NCI-H187 treated with DMSO at 0.1 percent for 48 hours (cell line): ENCODE results near the gene PTPRH.
"Not testable (repeated sequence)": the region's sequence is repeated elsewhere in the genome, so short reads cannot be mapped to it uniquely, and the experiment has no call there.

Source experiments
- DNase-seq: peaks from one replicate; lab custom pipeline; 2025; lab: John Stamatoyannopoulos, UW

PTPRH gene

DNA sequence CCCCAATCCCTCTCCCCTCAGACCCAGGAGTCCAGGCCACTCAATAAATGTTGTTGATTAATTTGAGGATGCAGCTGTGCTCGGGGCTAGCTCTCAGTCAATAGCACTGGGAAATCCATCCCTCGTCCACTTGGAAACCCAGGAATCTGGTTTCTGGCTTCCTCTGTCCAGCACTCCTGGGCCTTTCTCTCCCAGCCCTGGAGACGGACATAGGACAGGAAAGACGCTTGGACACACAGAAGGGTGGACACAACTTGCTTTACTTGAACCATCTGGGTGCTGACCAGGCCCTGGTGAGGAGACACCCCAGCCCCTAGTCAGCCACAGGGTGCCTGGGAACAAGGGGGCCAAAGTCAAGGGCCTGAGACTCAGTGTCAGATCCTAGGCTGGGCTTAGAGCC lies 50.9 kb downstream of the PTPRH start:
- no peak for DNase-seq

GRCh38 chr19:55157064-55157908 lies 52.0 kb downstream of the PTPRH start, which contains the start of gene TNNI3:
Gene TNNI3 (minus strand): TSS chr19:55157732. CDS start chr19:55157589, 143 bp downstream.
- no peak for DNase-seq

GRCh38 chr19:55156202-55157063 lies 52.9 kb downstream of the PTPRH start:
- DNase-seq: no peak

- not testable (repeated sequence) for DNase-seq
Observed at GRCh38 chr19:55155784-55156183, 53.5 kb downstream of the PTPRH start.

DNA sequence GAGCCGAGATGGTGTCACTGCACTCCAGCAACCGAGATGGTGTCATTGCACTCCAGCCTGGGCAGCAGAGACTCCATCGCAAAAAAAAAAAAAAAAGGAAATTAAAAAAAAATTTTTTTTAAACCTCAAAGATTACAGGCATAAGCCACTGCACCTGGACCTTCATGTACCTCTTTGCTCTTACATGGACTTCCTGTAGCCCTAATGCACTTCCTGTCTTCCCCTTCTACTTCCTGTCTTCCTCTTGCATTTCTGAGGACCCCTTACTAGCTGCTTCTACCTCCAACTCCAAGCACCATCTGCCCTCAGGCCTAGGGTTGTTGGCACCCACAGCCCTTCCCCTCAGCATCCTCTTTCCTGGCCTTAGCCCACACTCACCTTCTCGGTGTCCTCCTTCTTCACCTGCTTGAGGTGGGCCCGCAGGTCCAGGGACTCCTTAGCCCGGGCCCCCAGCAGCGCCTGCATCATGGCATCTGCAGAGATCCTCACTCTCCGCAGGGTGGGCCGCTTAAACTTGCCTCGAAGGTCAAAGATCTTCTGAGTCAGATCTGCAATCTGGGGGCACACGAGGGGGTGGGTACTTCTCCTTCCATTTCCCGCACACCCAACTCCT lies 55.5 kb downstream of the PTPRH start:
- DNase-seq: no peak

GRCh38 chr19:55152017-55152416 lies 57.3 kb downstream of the PTPRH start:
- DNase-seq: no peak

- DNase-seq: no peak
Observed at GRCh38 chr19:55149078-55150003, 60.0 kb downstream of the PTPRH start, which contains the start of gene TNNT1. Gene TNNT1 (minus strand): TSS chr19:55149206. CDS start chr19:55147157, 2,049 bp downstream.

GRCh38 chr19:55147545-55148251 lies 61.6 kb downstream of the PTPRH start:
- DNase-seq: no peak

DNA sequence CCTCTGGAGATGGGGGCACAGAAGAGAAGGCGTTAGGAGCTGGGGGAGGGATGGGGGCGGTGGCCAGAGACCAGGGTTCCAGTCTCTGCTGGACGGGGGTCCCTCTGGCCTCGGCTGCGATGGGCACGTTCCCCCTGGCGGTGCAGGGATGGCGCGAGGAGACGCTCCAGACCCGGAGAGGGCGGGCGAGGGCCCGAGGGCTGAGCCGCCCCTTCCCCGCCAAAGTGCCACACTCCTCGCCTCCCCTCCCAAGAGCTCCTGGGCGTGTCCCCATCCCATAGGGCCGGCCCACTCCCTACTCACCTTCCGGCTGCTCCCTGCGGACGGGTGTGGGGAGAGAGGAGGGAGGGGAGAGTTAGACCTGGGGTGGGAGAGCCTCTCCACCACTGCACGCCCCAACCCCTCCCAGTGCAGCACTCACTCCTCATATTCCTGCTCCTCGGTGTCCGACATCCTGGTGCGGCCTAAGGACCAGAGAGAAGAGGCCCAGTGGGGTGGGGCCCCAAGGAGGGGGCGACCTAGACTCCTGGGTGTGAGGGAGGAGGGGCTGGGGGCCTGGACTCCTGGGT lies 62.5 kb downstream of the PTPRH start:
- no peak for DNase-seq

- no peak for DNase-seq
Observed at GRCh38 chr19:55146078-55146704, 63.1 kb downstream of the PTPRH start.

- no peak for DNase-seq
Observed at GRCh38 chr19:55145232-55145631, 64.1 kb downstream of the PTPRH start.

DNA sequence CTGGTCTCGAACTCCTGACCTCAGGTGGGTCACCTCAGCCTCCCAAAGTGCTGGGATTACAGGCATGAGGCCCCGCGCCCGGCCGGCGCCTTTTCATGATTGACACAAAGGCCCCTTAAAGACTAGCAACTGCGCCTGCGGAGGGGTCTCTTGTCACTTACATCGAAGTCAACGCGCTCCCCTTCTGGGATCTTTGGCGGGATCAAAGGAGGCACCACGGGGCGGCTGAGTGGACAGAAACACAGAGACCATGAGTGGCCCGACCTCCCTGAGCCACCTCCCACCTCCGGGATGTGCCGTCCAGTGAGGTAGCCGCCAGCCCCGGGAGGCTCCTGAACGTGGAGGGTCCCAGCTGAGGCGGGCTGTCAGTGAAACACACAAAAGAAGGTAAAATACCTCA lies 67.6 kb downstream of the PTPRH start:
- DNase-seq: no peak

GRCh38 chr19:55137915-55138314 lies 71.4 kb downstream of the PTPRH start:
- DNase-seq: no peak

DNA sequence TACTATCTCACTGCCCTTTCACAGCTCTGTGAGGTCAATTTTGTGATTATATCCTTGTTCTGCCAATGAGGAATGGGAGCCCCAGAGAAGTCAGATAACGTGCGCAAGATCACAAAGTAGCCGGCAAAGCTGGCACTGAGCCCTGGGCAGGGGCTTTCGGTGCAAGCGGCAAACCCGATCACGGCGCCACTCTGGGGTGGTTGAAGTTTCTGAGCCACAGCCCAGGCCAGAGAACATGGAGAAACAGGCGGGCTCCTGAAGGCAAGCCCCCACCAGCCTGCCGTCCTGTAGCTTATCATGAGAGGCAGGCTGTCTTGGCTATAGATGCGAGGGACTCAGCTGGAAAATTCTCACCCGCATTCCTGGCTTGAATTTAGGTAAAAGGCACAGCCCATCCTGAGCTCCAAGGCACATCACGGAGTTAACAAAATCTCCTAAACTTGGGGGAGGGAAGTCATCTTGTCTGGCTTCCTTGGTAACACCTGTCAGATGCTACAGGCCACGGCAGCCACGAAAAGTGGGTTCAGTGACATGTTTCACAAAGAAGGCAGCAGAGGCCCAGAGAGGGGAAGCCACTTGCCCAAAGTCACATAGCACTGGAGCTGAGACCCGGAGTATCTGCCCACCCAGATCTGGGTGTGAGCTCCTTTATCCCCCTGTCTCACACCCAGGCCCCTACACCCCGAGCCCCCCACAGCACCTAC lies 72.8 kb downstream of the PTPRH start:
- DNase-seq: no peak

GRCh38 chr19:55134736-55135135 lies 74.6 kb downstream of the PTPRH start:
- no peak for DNase-seq

DNA sequence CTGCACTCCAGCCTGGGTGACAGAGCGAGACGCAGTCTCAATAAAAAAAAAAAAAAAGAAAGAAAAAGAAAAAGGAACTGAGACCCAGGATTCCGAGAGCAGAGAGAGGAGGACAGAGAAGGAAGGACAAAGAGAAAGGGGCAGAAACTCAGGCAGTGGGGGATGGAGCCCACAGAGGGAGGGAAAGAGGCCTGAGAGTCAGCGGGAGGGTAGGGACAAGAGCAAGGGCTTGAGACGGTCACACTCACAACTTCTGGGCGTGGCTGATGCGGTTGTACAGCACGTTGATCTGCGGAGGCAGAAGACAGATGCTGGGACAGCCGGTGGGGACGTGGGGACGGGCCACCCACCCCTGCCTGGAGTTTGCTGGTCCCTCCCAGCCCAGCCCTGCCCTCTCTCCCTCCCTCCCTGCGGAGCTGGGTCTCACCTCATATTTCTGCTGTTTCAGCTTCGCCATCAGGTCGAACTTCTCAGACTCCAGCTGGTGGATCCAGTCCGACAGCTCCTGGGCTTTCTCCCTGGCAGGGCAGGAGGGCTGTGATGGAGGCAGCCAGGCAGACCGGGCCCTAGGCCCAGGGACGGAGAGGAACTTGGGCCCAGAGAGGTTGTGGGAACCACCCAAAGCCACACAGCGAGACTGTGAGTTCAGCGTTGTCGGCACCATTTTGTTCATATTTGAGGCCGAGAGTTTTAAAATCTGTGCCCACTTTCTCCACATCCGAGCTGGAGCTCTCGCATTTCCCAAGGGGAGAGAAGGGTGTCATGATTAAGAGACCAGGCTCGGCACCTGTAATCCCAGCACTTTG lies 75.5 kb downstream of the PTPRH start:
- no peak for DNase-seq

GRCh38 chr19:55132453-55133129 lies 76.7 kb downstream of the PTPRH start:
- DNase-seq: no peak

GRCh38 chr19:55131421-55131820 lies 77.9 kb downstream of the PTPRH start:
- DNase-seq: no peak
